Urinary bladder (tissue), 4 donors: ENCODE data around the gene ANKRD53. TPM values are rescaled to one million over a fixed set of nuclear protein-coding genes. Genes with fewer than 3 reads are reported as not detected.

Experiments used
- DNase-seq: peaks from one replicate; pipeline ENCODE4 v3.0.0-alpha.2; 2015; ENCODE audit errors: extremely low spot score
- H3K27ac ChIP-seq: one replicate; pipeline ENCODE4 v1.5.1; 2013; ENCODE audit warnings: low read depth, mild to moderate bottlenecking, moderate library complexity
- H3K36me3 ChIP-seq: one replicate; pipeline ENCODE4 v1.6.1; 2013; ENCODE audit warnings: mild to moderate bottlenecking, moderate library complexity; ENCODE audit not compliant: insufficient read depth
- H3K4me1 ChIP-seq: one replicate; pipeline ENCODE4 v1.6.1; 2013; ENCODE audit warnings: mild to moderate bottlenecking, moderate library complexity; ENCODE audit not compliant: insufficient read depth
- H3K4me3 ChIP-seq: one replicate; pipeline ENCODE4 v1.5.1; 2013; ENCODE audit warnings: low read depth, low read length
- whole genome bisulfite sequencing: extraction: QIAGEN DNeasy Blood & Tissue Kit; methylation state at CpG from one replicate; pipeline ENCODE4 v1.1.7; 2013; 5-methylcytosine and 5-hydroxymethylcytosine counted together
- polyA plus RNA-seq: library from polyadenylated mRNA; stranded (reverse); fragments of 200-250 nt; gene quantifications from one replicate; pipeline ENCODE4 v1.2.3, GENCODE V29; 2013
- total RNA-seq: library from RNA; depleted of rRNA; stranded (reverse); fragments of >200 nt; gene quantifications from one replicate; pipeline ENCODE4 v1.2.3, GENCODE V29; 2014
- donor health status: healthy with polysubstance abuse.
- donor health status: healthy.

Gene ANKRD53
- total and polyA plus RNA-seq, 2 donors: 1.8 to 2.9 TPM

DNA sequence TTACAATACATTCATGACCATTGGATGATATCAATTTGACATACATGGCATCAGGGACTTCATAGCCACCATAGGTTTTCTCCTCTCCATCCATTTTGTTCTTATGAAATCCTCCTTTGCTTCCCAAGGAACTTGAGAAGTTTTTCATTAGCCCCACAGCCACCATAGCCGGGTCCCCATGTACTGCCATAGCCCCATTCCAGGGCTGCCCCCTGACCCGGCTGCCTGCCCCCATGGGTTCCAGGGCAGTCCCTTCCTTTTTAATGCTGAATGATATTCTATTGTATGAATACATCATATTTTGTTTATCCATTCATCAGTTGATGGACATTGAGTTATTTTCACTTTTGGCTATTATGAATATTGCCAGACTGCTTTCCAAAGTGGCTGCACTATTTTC, 22.3 kb upstream of the ANKRD53 start:
- no peak overlapping the region for H3K27ac ChIP-seq
- H3K4me1 ChIP-seq: no peaks in the 10 kb centered on the region
- H3K36me3 ChIP-seq: no peaks in the 10 kb centered on the region
- no peak for DNase-seq
- 84% methylated on average over 2 of the region's 2 CpGs for WGBS
- no peak overlapping the region for H3K4me3 ChIP-seq

DNA sequence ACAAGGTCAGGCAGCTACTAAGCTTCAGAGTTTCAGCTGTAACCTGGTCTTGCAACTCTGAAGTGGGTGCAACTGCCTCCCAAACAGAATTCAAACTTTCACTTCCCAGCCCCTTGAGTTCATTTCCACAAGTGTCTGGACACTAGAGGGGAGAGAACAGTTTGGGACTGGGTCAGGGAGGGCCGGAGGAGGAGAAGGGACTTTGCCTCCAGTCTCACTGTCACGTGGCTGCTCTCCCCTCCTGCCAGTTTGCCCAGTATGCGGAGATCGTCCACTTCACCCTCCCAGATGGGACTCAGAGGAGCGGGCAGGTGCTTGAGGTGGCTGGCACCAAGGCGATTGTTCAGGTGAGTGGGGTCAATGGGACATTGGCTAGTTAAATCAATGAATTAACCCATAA, 20.6 kb upstream of the ANKRD53 start:
- WGBS: 72% methylated on average over 6 of the region's 6 CpGs

DNA sequence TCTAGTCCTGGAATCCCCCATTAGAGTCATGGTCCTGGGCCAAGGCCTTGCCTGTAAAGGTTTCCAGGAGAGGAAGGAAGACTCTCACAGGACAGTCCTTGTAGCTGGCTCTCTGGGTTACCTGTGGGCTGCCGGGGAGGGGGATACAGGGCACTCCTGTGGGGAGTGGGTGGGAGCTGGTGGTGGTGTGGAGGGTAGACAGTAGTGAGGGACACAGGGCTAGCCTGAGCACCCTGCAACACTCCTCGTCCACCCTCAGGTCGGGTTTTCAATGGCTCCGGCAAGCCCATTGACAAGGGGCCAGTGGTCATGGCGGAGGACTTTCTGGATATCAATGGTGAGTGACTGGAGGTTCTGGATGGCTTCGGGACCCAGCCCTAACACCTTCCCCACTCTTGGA, 19.7 kb upstream of the ANKRD53 start:
- H3K4me3 ChIP-seq: no peak overlapping the region
- 93% methylated on average over 6 of the region's 6 CpGs for WGBS
- H3K36me3 ChIP-seq: no peaks in the 10 kb centered on the region
- no peak overlapping the region for H3K27ac ChIP-seq
- no peak for DNase-seq
- no peaks in the 10 kb centered on the region for H3K4me1 ChIP-seq

More for the DNA sequence above, 20.6 kb upstream of the ANKRD53 start:
- DNase-seq: no peak
- Histone ChIP-seq H3K4me1 (no peaks in the 10 kb centered on the region), H3K36me3 (no peaks in the 10 kb centered on the region), H3K4me3 (no peak overlapping the region), H3K27ac (no peak overlapping the region)

DNA sequence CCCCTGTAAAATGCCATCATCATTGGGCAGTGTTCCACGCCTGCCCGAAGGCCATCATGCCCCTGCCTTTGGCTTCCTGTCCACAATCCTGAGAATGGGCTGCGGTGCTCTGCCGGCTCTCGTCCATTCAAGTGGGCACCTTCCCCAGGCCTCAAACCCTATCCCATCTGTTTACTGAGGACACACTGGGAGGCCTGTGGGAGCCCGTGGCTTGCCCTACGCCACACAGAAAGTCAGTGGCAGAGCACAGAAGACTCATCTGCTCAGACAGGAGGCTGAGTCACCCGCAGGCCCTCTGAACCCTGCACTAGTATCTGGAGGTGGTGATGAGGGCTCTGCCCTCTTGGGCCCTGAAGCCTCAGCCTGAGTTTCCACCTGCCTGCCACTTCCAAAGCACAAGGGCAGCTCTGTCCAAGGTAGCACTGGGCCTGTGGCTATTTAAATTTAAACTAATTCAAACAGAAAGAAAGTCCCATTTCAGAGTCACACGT, 19.1 kb upstream of the ANKRD53 start:
- H3K27ac ChIP-seq: no peak overlapping the region
- H3K36me3 ChIP-seq: no peaks in the 10 kb centered on the region
- H3K4me1 ChIP-seq: no peaks in the 10 kb centered on the region
- no peak for DNase-seq
- H3K4me3 ChIP-seq: no peak overlapping the region
- 91% methylated on average over 9 of the region's 9 CpGs for WGBS

DNA sequence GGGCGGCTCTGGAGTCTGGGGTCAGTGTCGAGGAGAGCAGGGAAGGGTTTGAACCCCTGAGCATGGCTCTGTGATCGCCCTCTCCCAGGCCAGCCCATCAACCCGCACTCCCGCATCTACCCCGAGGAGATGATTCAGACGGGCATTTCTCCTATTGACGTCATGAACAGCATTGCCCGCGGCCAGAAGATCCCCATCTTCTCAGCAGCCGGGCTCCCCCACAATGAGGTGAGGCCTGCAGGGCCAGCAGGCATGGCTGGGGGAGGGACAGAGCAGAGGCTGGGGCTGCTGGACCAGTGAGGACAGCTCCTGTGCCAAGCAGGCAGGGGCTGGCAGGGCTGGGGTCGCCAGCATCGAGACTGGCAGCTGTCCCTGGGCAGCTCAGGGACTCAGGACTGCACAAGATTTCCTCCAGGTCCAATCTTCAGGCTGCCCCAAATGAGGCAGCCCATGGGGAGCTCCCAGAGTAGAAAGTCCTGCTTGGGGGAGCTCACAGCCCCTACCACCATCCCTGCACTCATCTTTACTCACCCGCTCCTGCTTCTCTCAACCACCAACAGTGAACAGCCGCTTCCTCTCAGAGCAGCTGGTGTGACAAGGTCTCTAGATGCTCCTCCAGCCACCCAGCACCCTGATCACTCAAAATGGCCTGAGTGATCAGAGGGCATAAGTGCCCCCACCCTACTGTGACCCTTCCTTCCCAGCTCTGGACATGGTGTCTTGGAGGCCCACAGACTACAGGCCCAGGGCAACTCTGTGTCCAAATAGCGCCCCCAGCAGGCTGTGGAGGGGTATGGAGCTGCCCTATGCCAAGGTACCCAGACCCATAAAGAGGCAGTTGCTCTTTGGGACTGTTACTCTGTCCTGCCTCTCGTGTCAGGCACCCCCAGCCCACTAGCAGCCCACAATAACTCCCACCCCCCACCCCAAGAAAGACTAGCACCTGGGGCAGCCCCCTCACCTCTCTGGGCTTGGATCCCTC, 18.3 kb upstream of the ANKRD53 start:
- Histone ChIP-seq H3K4me1 (no peaks in the 10 kb centered on the region), H3K36me3 (no peaks in the 10 kb centered on the region), H3K4me3 (no peak overlapping the region), H3K27ac (no peak overlapping the region)
- DNase-seq: no peak
- WGBS: 84% methylated on average over 17 of the region's 17 CpGs

DNA sequence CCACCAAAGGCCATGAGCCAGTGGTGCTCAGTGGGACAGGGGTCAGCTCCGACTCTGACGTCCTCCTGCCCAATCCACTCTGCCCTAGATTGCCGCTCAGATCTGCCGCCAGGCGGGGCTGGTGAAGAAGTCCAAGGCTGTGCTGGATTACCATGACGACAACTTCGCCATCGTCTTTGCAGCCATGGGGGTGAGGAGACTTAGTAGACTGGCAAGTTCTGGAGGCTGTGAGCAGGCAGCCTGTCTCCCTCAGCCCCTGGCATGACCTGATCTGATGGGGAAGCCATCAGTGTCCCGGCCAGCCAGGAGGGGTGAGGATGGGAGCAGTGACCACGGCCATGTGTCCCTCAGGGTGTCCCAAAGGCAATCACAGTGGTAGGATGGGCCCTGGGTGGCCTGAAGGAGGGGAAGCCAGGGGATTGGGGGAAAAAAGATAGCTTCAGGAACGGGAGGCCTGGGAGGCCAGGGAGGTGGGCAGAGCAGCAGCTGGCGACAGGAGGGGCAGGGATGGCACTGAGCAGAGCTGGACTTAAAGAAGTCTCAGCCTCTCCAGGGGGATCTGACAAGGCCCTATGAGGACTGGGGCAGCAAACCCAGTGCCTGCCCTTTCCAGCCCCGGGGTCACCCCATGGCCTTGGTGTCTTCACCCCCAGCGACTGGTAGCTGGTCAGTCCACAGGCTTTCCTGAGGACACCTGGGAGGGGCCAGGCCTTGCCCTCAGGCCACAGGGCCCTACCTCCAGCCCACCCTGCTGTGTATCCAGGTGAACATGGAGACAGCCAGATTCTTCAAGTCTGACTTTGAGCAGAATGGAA, 17.4 kb upstream of the ANKRD53 start:
- no peak for DNase-seq

DNA sequence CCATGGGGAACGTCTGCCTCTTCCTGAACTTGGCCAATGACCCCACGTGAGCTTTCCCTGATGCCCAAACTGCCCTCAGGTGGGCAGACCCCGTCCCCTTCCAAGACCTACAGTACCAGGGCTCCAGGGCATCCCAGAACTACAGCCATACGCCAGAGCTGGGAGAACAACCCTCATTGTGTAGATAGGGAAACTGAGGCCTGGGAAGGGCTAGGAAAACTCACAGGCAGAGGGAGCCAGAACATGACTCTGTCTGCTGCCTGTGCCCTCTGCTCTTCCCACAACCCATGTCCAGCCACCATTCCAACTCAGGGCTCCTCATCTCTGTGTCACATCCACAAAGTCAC, 16.8 kb upstream of the ANKRD53 start:
- H3K27ac ChIP-seq: no peak overlapping the region
- 80% methylated on average over 4 of the region's 4 CpGs for WGBS
- no peak for DNase-seq
- H3K36me3 ChIP-seq: no peaks in the 10 kb centered on the region
- no peak overlapping the region for H3K4me3 ChIP-seq
- no peaks in the 10 kb centered on the region for H3K4me1 ChIP-seq

More for the DNA sequence above, 17.4 kb upstream of the ANKRD53 start:
- no peaks in the 10 kb centered on the region for H3K36me3 ChIP-seq
- H3K27ac ChIP-seq: no peak overlapping the region
- WGBS: 58% methylated on average over 14 of the region's 14 CpGs
- H3K4me1 ChIP-seq: no peaks in the 10 kb centered on the region
- H3K4me3 ChIP-seq: no peak overlapping the region

DNA sequence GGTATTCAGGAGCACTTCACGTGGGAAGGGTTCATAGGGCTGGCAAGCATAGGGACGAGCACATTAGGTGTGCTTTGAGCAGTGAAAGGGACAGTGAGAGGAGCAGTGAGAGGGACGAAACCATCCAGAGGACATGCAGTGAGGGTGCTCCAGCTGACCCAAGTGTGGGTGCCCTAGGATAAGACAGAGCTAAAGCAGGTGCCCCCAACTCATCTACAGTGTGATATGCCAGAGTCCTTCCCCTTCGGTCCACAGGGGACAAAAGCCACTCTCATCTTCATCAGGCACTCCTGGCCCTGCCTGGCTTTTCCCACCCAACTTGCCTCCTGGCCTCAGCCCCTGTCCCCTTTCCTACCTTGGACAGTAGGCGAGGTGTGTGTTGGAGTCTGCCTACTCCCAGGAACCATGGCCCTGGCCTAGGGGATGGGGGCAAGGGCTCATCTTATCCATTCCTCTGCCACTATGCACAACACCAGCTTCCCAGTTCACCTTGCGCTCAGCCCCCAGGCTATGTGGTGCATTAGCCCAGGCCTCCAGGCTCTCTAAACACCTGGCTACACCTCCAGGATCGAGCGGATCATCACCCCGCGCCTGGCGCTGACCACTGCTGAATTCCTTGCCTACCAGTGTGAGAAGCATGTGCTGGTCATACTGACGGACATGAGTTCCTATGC, 16.1 kb upstream of the ANKRD53 start:
- Histone ChIP-seq H3K36me3 (no peaks in the 10 kb centered on the region), H3K4me3 (no peak overlapping the region), H3K4me1 (no peaks in the 10 kb centered on the region), H3K27ac (no peak overlapping the region)
- 73% methylated on average over 12 of the region's 12 CpGs for WGBS
- no peak for DNase-seq

DNA sequence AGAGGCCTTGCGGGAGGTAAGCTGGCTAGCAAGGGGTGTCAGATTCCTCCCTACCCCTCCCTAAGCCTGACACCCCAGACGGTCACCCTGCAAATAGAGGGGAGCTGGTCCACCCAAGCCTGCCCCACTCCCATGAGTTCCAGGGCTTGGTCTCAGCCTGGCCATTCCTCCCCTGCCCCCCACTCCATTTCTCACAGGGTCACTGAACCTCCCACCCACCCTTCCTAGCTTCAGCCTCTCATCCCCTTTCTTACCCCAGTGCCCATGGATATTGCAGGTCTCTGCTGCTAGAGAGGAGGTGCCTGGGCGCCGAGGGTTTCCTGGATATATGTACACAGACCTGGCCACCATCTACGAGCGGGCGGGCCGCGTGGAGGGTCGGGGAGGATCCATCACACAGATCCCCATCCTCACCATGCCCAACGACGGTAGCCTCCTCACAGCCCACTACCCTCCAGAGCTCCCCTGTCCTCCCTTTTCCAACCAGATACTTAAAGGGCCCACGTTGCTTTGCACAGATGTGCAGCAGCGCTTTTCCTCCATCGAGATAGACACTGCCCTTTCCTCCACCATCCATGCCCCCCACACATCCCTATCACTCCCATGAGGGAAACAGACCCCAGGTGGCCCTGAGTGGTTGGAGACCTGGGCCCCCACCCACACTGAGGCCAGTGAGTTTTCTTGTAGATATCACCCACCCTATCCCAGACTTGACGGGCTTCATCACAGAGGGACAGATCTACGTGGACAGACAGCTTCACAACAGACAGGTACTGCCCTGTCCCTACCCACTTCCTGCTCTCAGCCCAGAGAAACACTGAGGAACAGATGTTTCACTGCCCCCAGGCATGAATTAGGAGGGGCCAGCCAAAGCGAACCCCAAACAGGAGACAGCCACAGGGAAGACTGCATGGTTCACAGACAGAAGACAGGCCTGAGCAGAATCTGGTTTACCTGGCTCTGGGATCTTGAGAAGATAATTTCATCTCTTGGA, 15.2 kb upstream of the ANKRD53 start:
- H3K36me3 ChIP-seq: no peaks in the 10 kb centered on the region
- DNase-seq: no peak
- 66% methylated on average over 18 of the region's 18 CpGs for WGBS

DNA sequence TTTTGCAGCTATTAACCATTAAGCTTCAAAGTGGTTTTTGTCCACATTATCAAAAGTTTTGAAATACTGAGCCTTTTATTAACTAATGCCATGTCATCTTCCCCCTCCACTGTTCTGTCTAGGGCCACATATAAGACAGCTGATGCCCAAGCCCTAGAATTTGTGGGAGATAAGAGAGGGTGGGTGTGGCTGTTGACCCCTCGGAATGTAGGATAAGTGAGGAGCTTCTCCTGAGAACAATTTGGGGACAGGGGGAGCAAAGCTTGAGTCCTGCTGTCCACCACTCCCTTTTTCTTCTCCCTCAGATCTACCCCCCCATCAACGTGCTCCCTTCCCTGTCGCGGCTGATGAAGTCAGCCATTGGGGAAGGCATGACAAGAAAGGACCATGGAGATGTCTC, 14.3 kb upstream of the ANKRD53 start:
- 67% methylated on average over 4 of the region's 4 CpGs for WGBS
- H3K4me3 ChIP-seq: no peak overlapping the region
- H3K4me1 ChIP-seq: no peaks in the 10 kb centered on the region
- no peaks in the 10 kb centered on the region for H3K36me3 ChIP-seq
- no peak overlapping the region for H3K27ac ChIP-seq
- no peak for DNase-seq

More for the DNA sequence above, 15.2 kb upstream of the ANKRD53 start:
- no peaks in the 10 kb centered on the region for H3K4me1 ChIP-seq
- H3K4me3 ChIP-seq: no peak overlapping the region
- no peak overlapping the region for H3K27ac ChIP-seq

DNA sequence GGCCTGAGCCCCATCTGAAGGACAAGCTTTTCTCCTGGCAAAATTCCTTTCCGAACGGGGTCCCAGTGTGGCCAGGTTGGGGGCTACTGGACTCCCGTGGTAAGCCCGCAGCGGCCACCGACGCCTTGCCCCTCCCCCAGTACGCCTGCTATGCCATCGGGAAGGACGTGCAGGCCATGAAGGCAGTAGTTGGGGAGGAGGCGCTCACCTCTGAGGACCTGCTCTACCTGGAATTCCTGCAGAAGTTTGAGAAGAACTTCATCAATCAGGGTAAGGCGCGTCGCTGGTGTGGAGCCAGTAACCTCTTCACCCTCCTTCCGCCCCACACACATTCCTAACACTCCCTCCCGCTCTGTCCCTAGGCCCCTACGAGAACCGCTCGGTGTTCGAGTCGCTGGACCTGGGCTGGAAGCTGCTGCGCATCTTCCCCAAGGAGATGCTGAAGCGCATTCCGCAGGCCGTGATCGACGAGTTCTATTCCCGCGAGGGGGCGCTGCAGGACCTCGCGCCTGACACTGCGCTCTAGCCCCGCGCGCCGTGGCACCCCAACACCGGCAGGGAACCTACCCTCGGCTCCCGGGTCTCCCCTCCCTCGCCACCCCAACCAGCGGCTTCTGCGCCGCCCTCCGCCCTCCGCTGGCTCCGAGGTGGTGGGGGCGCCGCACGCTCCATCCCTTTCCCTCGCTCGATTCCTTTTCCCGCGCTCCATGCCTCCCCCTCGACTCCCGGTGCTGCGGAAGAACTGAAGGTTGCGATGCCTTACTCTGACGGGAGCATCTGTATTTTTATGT, 13.6 kb upstream of the ANKRD53 start:
- H3K36me3 ChIP-seq: no peaks in the 10 kb centered on the region
- WGBS: 5% methylated on average over 59 of the region's 59 CpGs
- no peaks in the 10 kb centered on the region for H3K4me1 ChIP-seq
- DNase-seq: no peak
- H3K27ac ChIP-seq: no peak overlapping the region
- peak overlapping the region; percentile 39 for H3K4me3 ChIP-seq

DNA sequence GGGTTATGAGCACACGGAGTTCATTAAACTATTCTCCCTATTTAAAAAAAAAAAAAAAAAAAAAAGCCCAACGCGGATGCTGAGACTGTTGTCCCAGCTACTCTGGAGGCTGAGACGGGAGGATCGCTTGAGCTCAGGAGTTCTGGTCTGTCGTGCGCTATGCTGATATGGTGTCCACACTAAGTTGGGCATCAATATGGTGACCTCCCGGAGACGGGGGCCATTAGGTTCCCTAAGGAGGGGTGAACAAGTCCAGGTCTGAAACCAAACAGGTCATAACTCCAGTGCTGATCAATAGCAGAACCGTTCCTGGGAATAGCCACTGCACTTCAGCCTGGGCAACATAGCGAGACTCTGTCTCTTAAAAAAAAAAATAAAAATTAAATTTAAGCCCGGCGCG, 12.9 kb upstream of the ANKRD53 start:
- no peak overlapping the region for H3K4me3 ChIP-seq
- H3K27ac ChIP-seq: no peak overlapping the region
- no peak for DNase-seq
- H3K4me1 ChIP-seq: no peaks in the 10 kb centered on the region
- no peaks in the 10 kb centered on the region for H3K36me3 ChIP-seq
- 67% methylated on average over 14 of the region's 14 CpGs for WGBS
